ENCODE measurements around the gene ZNF236.
"Not testable (repeated sequence)": the region's sequence is repeated elsewhere in the genome, so short reads cannot be mapped to it uniquely, and the experiment has no call there.

ZNF236 gene

GRCh38 chr18:77012806-77013541 is 190.6 kb downstream of the ZNF236 start:
- no peak for DNase-seq

- no peak for DNase-seq
Measured at GRCh38 chr18:77013811-77014521, 191.6 kb downstream of the ZNF236 start.

DNA sequence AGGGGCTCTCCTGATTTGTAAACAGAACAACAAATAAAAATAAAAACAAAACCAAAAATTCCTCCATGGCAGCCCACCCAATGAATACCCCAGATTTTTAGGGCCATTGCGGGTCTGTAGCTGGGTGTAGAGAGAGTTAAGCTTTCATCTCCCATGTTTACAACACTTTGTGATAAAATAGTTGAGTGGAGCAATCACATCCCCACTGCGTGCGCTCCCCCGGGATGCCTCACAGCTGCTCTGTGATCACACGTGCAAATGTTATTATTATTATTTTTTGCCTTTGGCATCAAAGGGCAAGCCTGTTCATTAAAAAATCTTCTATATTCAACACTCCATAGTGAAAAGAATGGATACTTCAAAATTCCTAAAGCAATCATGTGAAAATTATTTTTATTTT is 192.2 kb downstream of the ZNF236 start:
- DNase-seq = no peak

- no peak for DNase-seq
Measured at GRCh38 chr18:77015169-77015568, 192.8 kb downstream of the ZNF236 start.

DNA sequence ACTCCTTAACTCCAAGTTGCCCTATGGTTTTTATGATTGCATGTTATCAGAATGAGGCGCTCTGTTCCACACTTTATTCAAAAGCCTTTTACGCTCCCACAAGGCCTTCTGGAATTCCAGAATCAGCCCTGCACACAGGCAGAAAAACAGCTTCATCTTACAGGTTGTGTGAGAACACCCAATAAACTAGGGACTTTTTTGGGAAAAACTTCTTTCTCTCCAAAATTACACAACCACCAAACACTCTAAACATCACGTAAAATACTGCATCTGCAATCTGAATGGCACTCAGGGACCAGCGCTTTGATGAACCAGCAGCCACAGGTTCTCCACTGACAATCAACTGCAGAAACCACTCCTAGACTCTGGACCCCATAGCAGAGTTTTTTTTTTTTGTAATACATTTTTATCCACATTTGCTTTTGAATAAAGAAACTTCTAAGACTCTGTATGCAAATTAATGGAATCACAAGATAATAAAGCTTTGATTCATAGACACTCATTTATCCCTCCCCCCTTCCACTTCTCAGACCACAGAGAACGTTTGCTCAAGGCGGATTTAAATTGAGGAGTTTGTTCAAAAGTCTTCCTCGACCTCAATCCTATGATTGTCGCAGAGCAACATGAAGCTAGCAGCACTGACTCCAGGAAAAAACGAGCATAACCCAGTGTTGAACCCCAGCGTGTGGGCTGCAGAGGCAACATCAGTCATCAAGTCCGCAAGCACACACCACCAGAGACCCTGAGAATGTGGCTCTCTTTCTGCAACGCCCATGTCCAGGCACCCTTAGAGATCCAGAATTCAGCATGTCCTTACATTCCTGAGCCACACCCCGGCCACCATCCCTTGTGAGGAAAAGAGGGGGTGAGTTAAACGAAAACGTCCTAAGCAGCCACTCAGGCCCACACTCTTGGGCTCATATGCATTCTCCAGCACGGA is 193.7 kb downstream of the ZNF236 start:
- no peak for DNase-seq

GRCh38 chr18:77016936-77017335 is 194.6 kb downstream of the ZNF236 start:
- DNase-seq = no peak

- no peak for DNase-seq
Measured at GRCh38 chr18:77017355-77017754, 195.0 kb downstream of the ZNF236 start.

DNA sequence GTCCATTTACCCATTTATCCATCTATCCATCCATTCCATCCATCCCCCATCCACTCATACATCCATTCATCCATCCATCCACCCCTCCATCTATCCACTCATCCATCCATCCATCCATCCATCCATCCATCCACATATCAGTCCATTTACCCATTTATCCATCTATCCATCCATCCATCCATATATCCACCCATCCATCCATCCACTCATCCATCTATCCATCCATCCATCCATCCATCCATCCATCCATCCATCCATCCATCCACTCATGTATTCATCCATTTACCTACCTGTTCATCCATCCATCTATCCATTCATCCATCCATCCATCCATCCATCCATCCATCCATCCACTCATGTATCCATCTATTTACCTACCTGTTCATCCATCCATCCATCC is 196.3 kb downstream of the ZNF236 start:
- not testable (repeated sequence) for DNase-seq

DNA sequence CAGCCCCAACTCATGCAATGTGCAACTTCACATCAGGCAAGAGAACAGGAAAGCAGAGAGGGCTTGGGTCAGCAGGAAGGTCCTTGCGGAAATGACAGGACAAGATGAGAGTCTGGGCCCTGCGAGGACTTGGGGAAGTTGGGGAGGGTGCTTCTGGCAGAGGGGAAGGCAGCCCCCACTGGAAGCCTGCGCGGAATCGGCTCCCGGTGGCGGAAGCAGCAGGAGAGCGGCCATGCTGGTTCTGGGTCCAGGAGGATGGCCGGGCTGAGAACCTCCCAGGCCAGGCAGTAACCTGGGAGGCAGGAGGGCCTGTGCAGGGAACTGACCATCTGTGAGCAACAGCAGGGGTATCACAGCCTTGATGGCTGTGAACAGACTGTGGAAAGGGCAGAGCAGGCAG is 197.3 kb downstream of the ZNF236 start:
- no peak for DNase-seq
